Suprapubic skin (tissue), 4 donors: Measurements from ENCODE around the gene KIF20A.

Source experiments
- CTCF ChIP-seq, 2 donors: fragments of 200-600 bp in 1 of 2; fragments of 450-650 bp in 1 of 2; sonication (generic) in 1 of 2; IDR thresholded peaks; one replicate each; pipeline ENCODE4 v1.5.1; 2016 to 2019; ENCODE audit warnings: antibody characterized with exemption in 2 of 2, mild to moderate bottlenecking in 1 of 2, moderate library complexity in 1 of 2
- EP300 ChIP-seq: sonication (generic); formaldehyde crosslinking; IDR thresholded peaks from one replicate; pipeline ENCODE4 v1.6.1; 2017; ENCODE audit warnings: antibody characterized with exemption
- POLR2AphosphoS5 ChIP-seq, 3 donors: sonication (generic); formaldehyde crosslinking; IDR thresholded peaks; one replicate each; pipeline ENCODE4 v1.6.1; 2017; ENCODE audit warnings: antibody characterized with exemption in 3 of 3

- TF ChIP-seq CTCF (IDR thresholded peaks at IDR 0.05), result no peak
- TF ChIP-seq POLR2AphosphoS5 (IDR thresholded peaks at IDR 0.05), result no peak
- TF ChIP-seq EP300, result no peak
Measured at GRCh38 chr5:138140268-138140667, 38.6 kb upstream of the KIF20A start.
